CD8-positive, alpha-beta memory T cell (primary cell): ENCODE results near the gene TBC1D16. TPM values are rescaled to one million over a fixed set of nuclear protein-coding genes. Genes with fewer than 3 reads are reported as not detected.

Source experiments
- CTCF ChIA-PET: fragments of 350-600 bp; sonication (Branson Sonifier 250); formaldehyde crosslinking; loops from one replicate; lab custom pipeline; 2021; ENCODE audit warnings: antibody characterized with exemption; lab: Charles Lee
- POLR2A ChIA-PET: fragments of 350-600 bp; sonication (Branson Sonifier 250); formaldehyde crosslinking; loops from one replicate; lab custom pipeline; 2021; ENCODE audit warnings: antibody characterized with exemption; lab: Charles Lee
- DNase-seq, 5 donors: peaks; one replicate each; pipeline versions ENCODE4 v3.0.0 to v3.0.0-alpha.2; 2020 to 2022; ENCODE audit warnings: mixed read lengths in 1 of 5
- H3K27ac ChIP-seq: one replicate; pipeline ENCODE4 v1.7.0; 2013; ENCODE audit warnings: low read depth, mild to moderate bottlenecking, low read length, moderate library complexity
- H3K27me3 ChIP-seq: 2 replicates; pipeline ENCODE4 v1.7.0; 2013; ENCODE audit warnings: low read length, mild to moderate bottlenecking; ENCODE audit not compliant: insufficient read depth, poor library complexity, severe bottlenecking
- H3K36me3 ChIP-seq: 2 replicates; pipeline ENCODE4 v1.7.0; 2013; ENCODE audit warnings: mild to moderate bottlenecking, low read length, moderate library complexity; ENCODE audit not compliant: insufficient read depth
- H3K4me1 ChIP-seq: 2 replicates; pipeline ENCODE4 v1.7.0; 2013; ENCODE audit warnings: mild to moderate bottlenecking, low read length, moderate library complexity; ENCODE audit not compliant: insufficient read depth
- H3K4me3 ChIP-seq: 2 replicates; pipeline ENCODE4 v1.7.0; 2013; ENCODE audit warnings: mild to moderate bottlenecking, low read length
- H3K9me3 ChIP-seq: 2 replicates; pipeline ENCODE4 v1.7.0; 2013; ENCODE audit warnings: mild to moderate bottlenecking, low read length
- H3K27ac Mint-ChIP-seq, 8 donors: one replicate each; pipeline ENCODE4 v1.8.0; 2020 to 2021; ENCODE audit warnings: mixed read lengths in 8 of 8, mild to moderate bottlenecking in 6 of 8, inconsistent platforms in 3 of 8, moderate library complexity in 3 of 8
- H3K27me3 Mint-ChIP-seq, 2 donors: one replicate each; pipeline ENCODE4 v1.8.0; 2020 to 2021; ENCODE audit warnings: mixed read lengths in 2 of 2, mild to moderate bottlenecking in 1 of 2, moderate library complexity in 1 of 2
- H3K36me3 Mint-ChIP-seq, 3 donors: one replicate each; pipeline ENCODE4 v1.8.0; 2020 to 2021; ENCODE audit warnings: mixed read lengths in 3 of 3, inconsistent platforms in 1 of 3, mild to moderate bottlenecking in 1 of 3
- H3K4me1 Mint-ChIP-seq, 3 donors: one replicate each; pipeline ENCODE4 v1.8.0; 2020 to 2021; ENCODE audit warnings: mixed read lengths in 3 of 3, inconsistent platforms in 1 of 3, mild to moderate bottlenecking in 1 of 3
- H3K4me3 Mint-ChIP-seq, 7 donors: one replicate each; pipeline ENCODE4 v1.8.0; 2020 to 2021; ENCODE audit warnings: mixed read lengths in 7 of 7, mild to moderate bottlenecking in 6 of 7, moderate library complexity in 4 of 7, inconsistent platforms in 2 of 7
- H3K9me3 Mint-ChIP-seq, 5 donors: one replicate each; pipeline ENCODE4 v1.8.0; 2020 to 2022; ENCODE audit warnings: mixed read lengths in 5 of 5, mild to moderate bottlenecking in 3 of 5, moderate library complexity in 2 of 5, inconsistent platforms in 1 of 5
- polyA plus RNA-seq: library from polyadenylated mRNA; unstranded; fragments of 300-500 nt; fragmentation: Illumina TruSeq; gene quantifications from one replicate; pipeline ENCODE4 v1.2.3, GENCODE V29; 2021
- total RNA-seq, 2 experiments: library from RNA; stranded (reverse); gene quantifications; one replicate each; pipeline ENCODE4 v1.2.3, GENCODE V29; 2021

The TBC1D16 gene
- total and polyA plus RNA-seq, 3 experiments from 2014 or later: 0.33 to 4.3 (median 3.5) TPM

DNA sequence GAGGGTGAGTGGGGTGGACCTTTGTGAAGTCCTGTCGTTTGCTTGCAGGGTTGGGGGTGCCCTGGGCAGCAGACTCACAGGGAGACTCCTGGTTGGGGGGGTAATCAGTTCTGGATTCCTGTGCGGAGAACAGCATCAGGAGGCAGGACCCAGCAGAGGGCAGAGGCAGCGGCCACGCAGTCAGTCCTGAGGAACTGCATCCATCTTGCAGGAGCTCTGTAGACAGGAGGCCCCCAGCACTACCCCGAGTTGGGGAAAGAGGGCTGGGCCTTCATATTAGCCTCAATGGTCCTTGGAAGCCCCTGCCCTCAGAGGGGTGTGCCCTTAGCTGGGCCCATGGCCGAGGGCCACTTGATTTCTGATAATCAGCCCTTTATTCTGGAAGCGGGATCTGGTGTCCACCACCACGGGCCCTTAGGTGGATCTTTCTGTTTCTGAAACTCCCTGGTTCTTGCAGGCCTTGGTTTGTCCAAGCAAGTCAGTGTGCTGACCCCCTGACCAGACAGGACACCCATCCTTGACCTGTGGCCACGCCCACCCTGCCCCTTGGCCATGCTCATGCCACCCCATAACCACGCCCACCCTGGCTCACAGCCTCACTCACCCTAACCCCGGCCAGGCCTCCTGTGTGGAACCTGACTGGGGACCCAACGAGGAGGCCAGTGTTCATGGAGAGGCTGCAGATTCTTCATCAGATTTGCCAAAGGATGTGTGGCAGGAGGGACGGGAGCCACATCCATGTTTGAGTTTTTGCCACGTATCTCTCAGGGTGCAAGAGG lies 122.9 kb downstream of the TBC1D16 start:
- Histone ChIP-seq H3K4me1 (no peaks in the 10 kb centered on the region), H3K9me3 (no peaks in the 10 kb centered on the region), H3K27ac (no peak overlapping the region), H3K27me3 (no peaks in the 10 kb centered on the region), H3K4me3 (no peak overlapping the region), H3K36me3 (no peaks in the 10 kb centered on the region)
- H3K4me1 Mint-ChIP-seq: no peaks in the 10 kb centered on the region
- DNase-seq: no peak
- POLR2A ChIA-PET: no interaction called here
- CTCF ChIA-PET: no interaction called here
- peaks cover 2 to 40% of the 10 kb centered on the region in 2 donors for H3K27me3 Mint-ChIP-seq
- peak overlapping the region in 1 of 8 donors; percentile 41 for H3K27ac Mint-ChIP-seq
- no peaks in the 10 kb centered on the region for H3K9me3 Mint-ChIP-seq
- H3K4me3 Mint-ChIP-seq: no peak overlapping the region
- no peaks in the 10 kb centered on the region for H3K36me3 Mint-ChIP-seq

DNA sequence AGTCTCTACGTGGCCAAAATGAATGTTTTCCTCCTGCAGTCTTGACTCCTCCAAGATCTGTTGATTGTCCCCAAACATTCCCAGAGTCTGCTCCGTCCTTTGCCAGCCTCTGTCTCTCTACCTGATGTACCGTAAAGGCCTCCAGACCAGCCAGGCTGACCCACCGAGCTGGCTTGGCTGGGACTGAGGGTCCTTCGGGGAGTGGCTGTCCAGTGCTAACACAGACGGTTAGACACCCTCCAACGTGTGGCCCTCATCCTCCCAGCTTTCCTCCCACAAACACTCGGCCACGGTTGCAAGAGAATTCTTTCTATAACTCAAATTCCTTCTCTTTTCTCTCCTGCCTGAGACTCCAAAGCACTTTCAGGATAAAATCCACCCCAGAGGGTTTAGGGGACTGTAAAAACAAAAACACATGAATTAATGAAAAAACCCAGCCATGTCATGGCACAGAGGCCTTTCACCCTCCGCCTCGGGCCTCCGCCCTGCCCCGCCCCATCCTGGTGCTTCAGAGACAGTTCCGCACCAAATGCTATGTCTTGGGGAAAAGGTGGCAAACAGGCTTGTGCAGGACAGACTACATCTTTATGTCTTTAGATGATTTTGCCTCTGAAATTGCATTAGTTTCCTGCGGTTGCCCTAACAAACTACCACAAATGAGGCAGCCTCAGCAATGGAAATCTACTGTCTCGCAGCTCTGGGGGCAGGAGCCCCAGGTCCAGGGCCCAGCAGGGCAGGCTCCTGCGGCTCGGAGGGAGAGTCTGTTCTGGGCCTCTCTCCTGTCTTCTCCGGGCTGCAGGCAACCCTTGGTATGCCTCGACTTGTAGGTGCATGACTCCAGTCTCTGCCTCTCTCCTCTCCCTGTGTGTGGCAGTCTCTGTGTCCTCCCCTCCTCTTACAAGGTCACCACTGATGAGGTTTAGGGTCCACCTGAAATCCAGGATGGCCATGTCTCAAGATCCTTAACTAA lies 124.0 kb downstream of the TBC1D16 start:
- H3K4me3 ChIP-seq: no peak overlapping the region
- ChIA-PET CTCF (no interaction called here), POLR2A (no interaction called here)
- no peaks in the 10 kb centered on the region for H3K4me1 Mint-ChIP-seq
- DNase-seq: no peak
- no peaks in the 10 kb centered on the region for H3K36me3 ChIP-seq
- no peaks in the 10 kb centered on the region for H3K36me3 Mint-ChIP-seq
- no peaks in the 10 kb centered on the region for H3K9me3 Mint-ChIP-seq
- H3K9me3 ChIP-seq: no peaks in the 10 kb centered on the region
- H3K27ac ChIP-seq: no peak overlapping the region
- no peaks in the 10 kb centered on the region for H3K4me1 ChIP-seq
- H3K27ac Mint-ChIP-seq: peak overlapping the region in 1 of 8 donors; percentile 60
- peaks cover 3 to 38% of the 10 kb centered on the region in 2 donors for H3K27me3 Mint-ChIP-seq
- H3K27me3 ChIP-seq: no peaks in the 10 kb centered on the region
- H3K4me3 Mint-ChIP-seq: no peak overlapping the region

DNA sequence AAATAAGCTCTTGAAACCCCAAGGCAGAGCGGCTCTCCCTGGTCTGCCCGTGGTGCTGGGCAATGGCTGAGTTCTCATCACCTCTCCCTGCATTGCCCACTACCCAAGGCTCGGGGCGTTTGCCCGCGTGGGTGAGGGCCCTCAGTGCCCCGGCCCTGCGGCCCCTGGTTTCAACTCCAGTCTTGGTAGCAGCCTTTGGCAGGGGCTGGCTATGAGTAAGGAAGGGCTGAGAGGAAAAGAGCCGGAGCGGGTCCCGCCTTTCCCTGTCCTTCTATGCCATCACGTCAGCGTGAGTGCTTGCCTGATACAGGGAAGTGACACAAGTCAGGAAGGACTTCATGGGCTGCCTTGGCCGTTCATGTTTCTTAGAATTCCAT lies 124.7 kb downstream of the TBC1D16 start:
- Histone ChIP-seq H3K27me3 (no peaks in the 10 kb centered on the region), H3K9me3 (no peaks in the 10 kb centered on the region)

DNA sequence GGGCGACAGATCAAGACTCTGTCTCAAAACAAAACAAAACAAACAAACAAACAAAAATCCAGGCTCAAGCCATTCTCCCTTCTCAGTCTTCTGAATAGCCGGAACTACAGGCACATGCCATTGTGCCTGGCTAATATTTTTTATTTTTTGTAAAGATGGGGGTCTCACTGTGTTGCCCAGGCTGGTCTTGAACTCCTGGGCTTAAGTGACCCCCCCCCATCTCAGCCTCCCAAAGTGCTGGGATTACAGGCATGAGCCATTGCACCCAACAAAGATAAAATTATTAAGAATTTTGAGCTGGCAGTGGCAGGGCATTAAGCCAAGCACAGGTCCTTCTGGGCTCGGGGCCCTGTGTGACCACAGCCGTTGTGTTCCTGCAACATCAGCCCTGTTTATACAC lies 126.6 kb downstream of the TBC1D16 start:
- H3K9me3 ChIP-seq: no peaks in the 10 kb centered on the region
- no peaks in the 10 kb centered on the region for H3K36me3 Mint-ChIP-seq
- no peaks in the 10 kb centered on the region for H3K9me3 Mint-ChIP-seq
- no peaks in the 10 kb centered on the region for H3K4me1 ChIP-seq
- H3K4me3 Mint-ChIP-seq: no peak overlapping the region
- no peak overlapping the region for H3K27ac ChIP-seq
- no peaks in the 10 kb centered on the region for H3K36me3 ChIP-seq
- H3K4me3 ChIP-seq: no peak overlapping the region
- H3K27me3 ChIP-seq: peaks cover 4% of the 10 kb centered on the region
- ChIA-PET CTCF (interaction anchor here (1.1 kb wide), 1 partner anchor 10 kb away, joined by 3 read pairs; no protein-coding TSS in a partner anchor), POLR2A (no interaction called here)
- DNase-seq: no peak
- H3K27me3 Mint-ChIP-seq: peaks cover 10 to 34% of the 10 kb centered on the region in 2 donors
- H3K4me1 Mint-ChIP-seq: no peaks in the 10 kb centered on the region
- H3K27ac Mint-ChIP-seq: no peak overlapping the region

More for the DNA sequence above, 124.7 kb downstream of the TBC1D16 start:
- Mint-ChIP-seq H3K27me3 (peaks cover 3 to 32% of the 10 kb centered on the region in 2 donors), H3K36me3 (no peaks in the 10 kb centered on the region), H3K9me3 (no peaks in the 10 kb centered on the region), H3K27ac (no peak overlapping the region), H3K4me3 (no peak overlapping the region), H3K4me1 (no peaks in the 10 kb centered on the region)
- CTCF ChIA-PET: no interaction called here
- Histone ChIP-seq H3K36me3 (no peaks in the 10 kb centered on the region), H3K27ac (no peak overlapping the region), H3K4me3 (no peak overlapping the region), H3K4me1 (no peaks in the 10 kb centered on the region)
- POLR2A ChIA-PET: no interaction called here
- DNase-seq: no peak

DNA sequence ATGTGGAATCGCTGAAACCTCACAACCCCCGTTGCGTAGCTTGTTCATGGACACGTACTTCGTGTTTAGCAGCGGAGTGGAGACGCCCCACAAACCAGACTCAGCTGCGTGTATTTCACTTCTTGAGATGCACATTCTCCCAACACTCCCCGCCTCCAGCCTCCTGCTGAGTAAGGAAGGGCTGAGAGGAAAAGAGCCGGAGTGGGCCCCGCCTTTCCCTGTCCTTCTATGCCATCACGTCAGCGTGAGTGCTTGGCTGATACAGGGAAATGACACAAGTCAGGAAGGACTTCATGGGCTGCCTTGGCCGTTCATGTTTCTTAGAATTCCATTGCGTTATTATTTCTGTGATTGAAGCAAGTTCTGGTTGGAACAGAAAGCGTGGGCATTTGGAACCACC lies 127.8 kb downstream of the TBC1D16 start:
- Mint-ChIP-seq H3K27me3 (peaks cover 8 to 35% of the 10 kb centered on the region in 2 donors), H3K4me1 (no peaks in the 10 kb centered on the region), H3K4me3 (no peak overlapping the region), H3K36me3 (no peaks in the 10 kb centered on the region), H3K27ac (no peak overlapping the region), H3K9me3 (no peaks in the 10 kb centered on the region)
- H3K4me1 ChIP-seq: no peaks in the 10 kb centered on the region
- H3K27me3 ChIP-seq: peaks cover 4% of the 10 kb centered on the region
- H3K36me3 ChIP-seq: no peaks in the 10 kb centered on the region
- no peak overlapping the region for H3K4me3 ChIP-seq
- ChIA-PET CTCF (interaction anchor here (1.1 kb wide), 1 partner anchor 12 kb away, joined by 3 read pairs; no protein-coding TSS in a partner anchor), POLR2A (no interaction called here)
- DNase-seq: no peak
- no peaks in the 10 kb centered on the region for H3K9me3 ChIP-seq
- no peak overlapping the region for H3K27ac ChIP-seq

DNA sequence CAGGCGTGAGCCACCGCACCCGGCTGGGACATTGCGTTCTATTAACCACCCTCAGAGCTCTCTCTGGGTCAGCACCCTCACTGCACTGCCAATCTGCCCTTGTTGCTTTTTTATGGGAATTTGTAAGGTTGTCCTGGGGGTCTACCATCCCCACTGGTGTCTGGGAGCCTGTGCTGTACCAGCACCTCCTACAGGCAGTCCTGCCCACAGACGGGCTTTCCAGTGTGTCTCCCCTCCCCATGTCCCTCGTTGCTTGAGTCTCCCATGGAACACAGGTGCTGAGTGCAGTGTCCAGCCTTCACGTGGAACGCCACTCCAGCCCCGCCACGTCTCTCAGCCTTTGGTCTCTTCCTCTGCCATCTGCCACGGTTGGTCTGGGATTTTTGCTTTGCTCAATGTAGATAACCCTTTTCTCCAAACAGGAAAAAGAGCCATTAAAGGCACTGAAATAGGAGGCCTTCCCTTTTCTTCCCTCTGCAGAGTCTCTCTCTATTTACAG lies 128.4 kb downstream of the TBC1D16 start:
- Mint-ChIP-seq H3K4me3 (no peak overlapping the region), H3K4me1 (no peaks in the 10 kb centered on the region), H3K9me3 (no peaks in the 10 kb centered on the region), H3K27ac (no peak overlapping the region), H3K27me3 (peaks cover 8 to 35% of the 10 kb centered on the region in 2 donors), H3K36me3 (no peaks in the 10 kb centered on the region)
- DNase-seq: no peak
- POLR2A ChIA-PET: no interaction called here
- Histone ChIP-seq H3K4me3 (no peak overlapping the region), H3K4me1 (no peaks in the 10 kb centered on the region), H3K36me3 (no peaks in the 10 kb centered on the region), H3K27ac (no peak overlapping the region), H3K9me3 (no peaks in the 10 kb centered on the region), H3K27me3 (peaks cover 8% of the 10 kb centered on the region)
- CTCF ChIA-PET: no interaction called here

DNA sequence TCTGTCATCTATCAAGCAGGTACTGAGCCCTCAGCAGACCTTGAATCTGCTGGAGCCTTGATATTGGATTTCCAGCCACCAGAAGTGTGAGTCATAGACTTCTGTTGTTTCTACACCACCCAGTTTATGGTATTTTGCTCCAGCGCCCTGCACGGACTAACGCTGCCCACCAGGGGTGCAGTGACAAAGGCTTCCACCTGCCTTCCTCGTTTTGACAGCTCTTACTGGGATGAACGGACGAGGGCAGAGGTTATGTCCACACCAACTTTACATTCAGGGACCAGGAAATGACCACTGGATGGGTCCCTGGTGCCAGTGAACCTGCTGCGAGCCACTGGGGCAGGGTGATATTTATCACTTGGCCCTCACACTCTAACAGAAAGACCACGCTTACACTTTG lies 129.8 kb downstream of the TBC1D16 start:
- CTCF ChIA-PET: interaction anchor here (0.5 kb wide), 1 partner anchor 160 kb away, joined by 3 read pairs; no protein-coding TSS in a partner anchor
- H3K4me1 Mint-ChIP-seq: no peaks in the 10 kb centered on the region
- H3K27me3 ChIP-seq: peaks cover 8% of the 10 kb centered on the region

DNA sequence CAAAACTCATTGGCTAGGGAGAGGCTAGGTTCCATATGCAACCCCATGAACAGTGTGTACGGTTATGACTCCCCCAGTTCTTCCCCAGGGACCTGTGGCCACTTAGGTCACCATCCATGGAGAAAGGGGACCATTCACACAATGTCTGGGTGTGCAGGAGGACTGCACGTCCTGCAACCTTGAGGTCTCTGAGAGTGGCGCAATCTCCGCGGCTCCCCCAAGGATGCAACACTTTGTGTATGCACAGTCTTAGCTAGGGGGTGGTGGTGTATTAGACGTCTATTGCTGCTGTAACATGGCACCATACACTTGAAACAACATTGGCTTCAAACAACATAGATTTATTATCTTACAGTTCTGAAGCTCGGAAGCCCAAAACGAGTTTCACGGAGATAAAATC lies 130.8 kb downstream of the TBC1D16 start:
- Mint-ChIP-seq H3K27me3 (peaks cover 10 to 44% of the 10 kb centered on the region in 2 donors), H3K4me1 (no peaks in the 10 kb centered on the region), H3K9me3 (no peaks in the 10 kb centered on the region), H3K27ac (no peak overlapping the region), H3K4me3 (no peak overlapping the region), H3K36me3 (no peaks in the 10 kb centered on the region)
- H3K27ac ChIP-seq: no peak overlapping the region
- no peaks in the 10 kb centered on the region for H3K4me1 ChIP-seq
- no peak for DNase-seq
- peaks cover 8% of the 10 kb centered on the region for H3K27me3 ChIP-seq
- H3K9me3 ChIP-seq: no peaks in the 10 kb centered on the region
- no peak overlapping the region for H3K4me3 ChIP-seq
- CTCF ChIA-PET: no interaction called here
- no peaks in the 10 kb centered on the region for H3K36me3 ChIP-seq
- POLR2A ChIA-PET: no interaction called here

More for the DNA sequence above, 129.8 kb downstream of the TBC1D16 start:
- no peaks in the 10 kb centered on the region for H3K4me1 ChIP-seq
- no peaks in the 10 kb centered on the region for H3K9me3 ChIP-seq
- H3K9me3 Mint-ChIP-seq: no peaks in the 10 kb centered on the region
- peaks cover 10 to 42% of the 10 kb centered on the region in 2 donors for H3K27me3 Mint-ChIP-seq
- DNase-seq: no peak
- H3K4me3 ChIP-seq: no peak overlapping the region
- no peak overlapping the region for H3K27ac ChIP-seq
- POLR2A ChIA-PET: no interaction called here
- no peak overlapping the region for H3K4me3 Mint-ChIP-seq
- H3K36me3 ChIP-seq: no peaks in the 10 kb centered on the region
- H3K36me3 Mint-ChIP-seq: no peaks in the 10 kb centered on the region
- peak overlapping the region in 1 of 8 donors; percentile 7 for H3K27ac Mint-ChIP-seq
